GM19328 (cell line): ENCODE measurements around the gene SMIM10L1.

Source experiments
- ATAC-seq: cut with Tn5 transposase; IDR thresholded peaks from one replicate; pipeline ENCODE4 v1.9.1; 2021; ENCODE audit warnings: mild to moderate bottlenecking, moderate library complexity; ENCODE audit not compliant: unreplicated experiment

SMIM10L1 gene

GRCh38 chr12:11183011-11183410, 12.0 kb downstream of the SMIM10L1 start:
- no peak for ATAC-seq

- ATAC-seq: no peak
These were observed 15.8 kb downstream of the SMIM10L1 start, which contains the start of gene TAS2R42 for GRCh38 chr12:11186837-11187236. TSS of gene TAS2R42 (minus strand) at chr12:11186937. CDS start at chr12:11186937, 0 bp downstream.

GRCh38 chr12:11202811-11203210, 31.8 kb downstream of the SMIM10L1 start:
- ATAC-seq: no peak

GRCh38 chr12:11204173-11204572, 33.2 kb downstream of the SMIM10L1 start:
- no peak for ATAC-seq

GRCh38 chr12:11209113-11209512, 38.1 kb downstream of the SMIM10L1 start:
- no peak for ATAC-seq
